ENCODE measurements around the gene TPRA1.

Gene TPRA1

GRCh38 chr3:127555108-127555507 is 35.4 kb downstream of the TPRA1 start:
- DNase-seq, result no peak

- no peak for DNase-seq
These were observed 38.5 kb downstream of the TPRA1 start for GRCh38 chr3:127552038-127552437.

- DNase-seq, result no peak
These were observed 39.4 kb downstream of the TPRA1 start for GRCh38 chr3:127551178-127551577.

DNA sequence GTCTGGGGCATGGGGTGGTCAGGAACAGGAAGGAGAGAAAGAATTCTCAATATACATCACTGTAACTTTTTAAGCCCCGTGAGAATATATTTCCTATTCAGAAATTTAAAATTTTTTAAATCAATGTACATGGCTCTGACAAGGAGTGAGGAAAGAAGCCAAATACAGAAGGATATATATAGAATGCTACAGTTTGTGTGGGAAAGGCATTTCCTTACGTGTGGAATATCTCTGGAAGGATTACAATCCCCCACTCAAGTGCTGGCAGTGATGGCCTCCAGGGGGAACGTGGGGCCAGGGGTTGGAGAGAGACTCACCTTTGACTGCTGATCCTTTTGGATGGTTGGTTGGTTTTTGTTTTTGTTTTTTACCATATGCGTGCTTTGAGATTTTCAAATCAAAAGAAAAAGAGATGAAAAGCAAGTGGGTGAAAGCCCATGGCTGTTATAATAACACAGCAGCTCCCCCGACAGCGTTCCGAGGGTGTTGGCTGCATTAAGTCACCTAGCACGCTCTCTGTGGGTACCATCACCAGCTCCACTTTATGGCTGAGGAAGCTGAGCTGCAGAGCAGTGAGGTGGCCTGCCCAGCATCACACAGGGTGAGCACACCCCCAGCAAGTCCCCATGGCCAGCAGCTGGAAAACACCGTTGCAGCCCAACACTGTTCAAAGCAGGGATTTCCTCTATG is 39.9 kb downstream of the TPRA1 start:
- no peak for DNase-seq

GRCh38 chr3:127549826-127550467 is 40.6 kb downstream of the TPRA1 start:
- no peak for DNase-seq

DNA sequence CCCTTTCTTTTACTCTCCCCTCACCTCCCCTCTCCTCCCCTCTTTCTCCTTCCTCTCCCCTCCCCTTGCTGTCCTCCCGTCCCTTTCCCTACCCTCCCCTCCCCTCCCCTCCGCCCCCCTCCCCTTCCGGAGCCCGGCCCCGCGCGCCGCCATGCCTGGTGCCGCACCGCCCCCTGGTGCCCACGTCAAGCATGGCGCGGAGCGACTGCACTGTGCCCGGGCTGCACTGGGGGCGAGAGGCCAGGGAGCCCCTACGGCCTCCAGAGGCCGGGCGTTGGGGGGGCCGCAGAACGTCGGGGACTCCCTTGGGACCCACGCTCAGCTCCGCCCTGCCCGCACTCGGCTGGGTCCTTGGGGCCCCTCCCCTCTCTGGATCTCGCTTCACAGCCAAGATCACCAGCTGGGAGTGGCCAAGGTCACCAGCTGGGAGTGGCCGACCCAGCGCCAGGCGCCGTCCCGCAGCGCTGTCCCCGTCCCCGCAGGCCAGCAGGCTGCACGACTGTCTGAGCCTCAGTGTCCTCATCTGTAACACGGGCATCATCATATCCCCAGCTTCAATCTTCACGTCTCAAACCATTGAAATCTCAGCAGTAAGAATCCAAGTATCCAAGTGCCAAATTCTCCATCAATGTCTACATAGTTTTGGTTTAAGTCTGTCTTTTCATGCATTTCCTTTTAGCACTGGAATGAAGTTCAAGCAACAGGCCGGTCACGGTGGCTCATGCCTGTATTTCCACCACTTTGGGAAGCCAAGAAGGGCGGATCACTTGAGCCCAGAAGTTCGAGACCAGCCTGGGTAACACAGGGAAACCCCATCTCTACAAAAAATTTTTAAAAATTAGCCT is 42.5 kb downstream of the TPRA1 start:
- no peak for DNase-seq

- no peak for DNase-seq
These were observed 43.4 kb downstream of the TPRA1 start for GRCh38 chr3:127546970-127547733.

DNA sequence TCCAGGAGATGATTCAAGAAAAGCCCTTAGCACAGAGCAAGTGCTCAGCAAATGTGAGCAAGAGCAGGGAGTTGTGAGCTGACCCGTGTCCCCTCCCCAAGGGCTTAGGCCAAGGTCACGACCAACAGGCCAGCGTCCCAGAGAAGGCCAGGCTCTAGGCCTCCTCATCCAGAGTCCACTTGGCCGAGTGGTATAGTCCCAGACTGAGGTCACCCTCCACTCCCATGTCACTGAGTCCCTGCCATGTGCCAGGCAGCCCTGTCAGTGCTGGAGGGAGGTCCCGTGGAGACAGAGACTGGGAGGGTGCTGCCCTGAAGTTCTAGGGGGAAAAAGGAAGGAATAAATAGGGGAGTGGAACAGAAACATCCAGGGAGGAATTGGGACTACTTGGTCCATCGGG is 44.0 kb downstream of the TPRA1 start:
- DNase-seq, result no peak

DNA sequence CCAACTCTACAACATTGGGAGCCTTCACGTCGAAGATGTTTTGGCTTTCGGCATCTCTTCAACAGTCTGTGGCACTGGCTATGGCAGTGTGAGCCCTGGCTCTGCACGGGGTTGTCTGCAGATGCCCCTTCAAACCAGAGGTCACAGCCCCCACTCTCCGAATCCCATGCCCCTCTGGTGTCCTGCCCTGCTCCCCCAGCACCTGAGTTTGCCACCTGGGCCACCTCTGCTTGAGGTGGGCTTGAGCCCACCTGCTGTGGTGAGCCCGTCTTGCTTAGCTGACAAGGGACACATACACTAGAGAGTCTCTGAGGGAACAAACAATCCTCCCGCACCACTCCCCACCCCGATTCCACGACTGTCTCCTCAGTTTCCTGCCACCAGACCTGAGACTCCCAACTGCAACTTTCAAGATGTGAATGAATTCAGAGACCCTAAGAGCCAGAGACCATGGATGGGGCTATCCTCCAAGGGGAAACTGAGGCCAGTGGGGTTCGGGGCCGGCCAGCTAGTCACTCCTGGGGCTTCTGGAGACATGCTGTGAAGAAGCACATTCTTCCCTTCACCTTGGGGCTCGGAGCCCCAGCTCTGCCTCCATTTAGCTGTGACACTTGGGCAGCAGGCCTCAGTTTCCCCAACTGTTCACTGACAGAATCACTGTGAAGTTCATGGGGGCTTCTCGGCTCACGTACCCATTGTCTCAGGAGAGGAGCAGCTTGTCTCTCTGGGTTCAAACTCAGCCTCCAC is 44.6 kb downstream of the TPRA1 start:
- no peak for DNase-seq

GRCh38 chr3:127545216-127545615 is 45.3 kb downstream of the TPRA1 start:
- no peak for DNase-seq

- no peak for DNase-seq
These were observed 45.7 kb downstream of the TPRA1 start for GRCh38 chr3:127544803-127545201.

GRCh38 chr3:127544192-127544802 is 46.2 kb downstream of the TPRA1 start:
- DNase-seq, result peak; percentile 55

DNA sequence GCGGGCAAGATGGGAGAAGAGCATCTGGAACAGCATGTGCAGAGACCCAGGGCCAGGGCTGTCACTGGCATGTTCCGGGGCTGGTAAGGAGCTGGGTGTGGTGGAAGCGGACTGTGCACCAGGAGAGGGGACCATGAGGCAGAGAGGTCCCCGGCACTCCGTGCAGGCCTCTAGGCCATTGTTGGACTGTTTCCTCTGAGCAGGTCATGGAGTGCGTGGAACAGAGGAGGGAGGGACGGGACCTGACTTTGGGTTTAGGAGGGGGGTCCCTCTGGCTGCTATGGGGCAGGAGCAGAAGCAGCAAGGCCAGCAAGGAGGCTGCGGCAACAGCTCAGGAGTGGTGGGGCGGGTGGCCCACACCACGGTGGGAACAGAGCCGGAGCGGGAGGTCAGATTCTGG is 47.1 kb downstream of the TPRA1 start:
- DNase-seq, result no peak

DNA sequence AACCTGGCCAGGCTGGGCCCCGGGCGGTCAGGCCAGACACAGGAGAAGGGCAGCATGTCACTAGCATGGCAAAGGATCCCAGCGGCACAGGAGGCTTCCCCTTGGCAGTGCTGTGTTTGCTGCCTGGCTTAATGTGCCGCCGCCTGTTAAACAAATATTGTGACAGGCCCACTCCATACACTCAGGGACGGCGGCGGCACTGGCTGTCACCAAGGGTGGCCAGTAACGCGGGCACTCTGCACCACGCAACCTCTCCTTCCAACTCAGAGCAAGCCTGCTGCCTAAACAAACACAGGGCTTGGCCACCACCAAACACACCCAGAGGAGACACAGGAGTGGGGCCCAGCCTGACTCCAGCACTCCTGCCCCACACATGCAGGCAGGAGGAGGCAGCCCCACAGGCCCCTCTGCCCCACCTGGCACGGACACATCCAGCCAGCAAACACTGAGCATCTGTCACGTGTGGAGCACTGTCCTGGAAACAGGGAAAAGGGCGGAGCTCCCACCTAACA is 48.0 kb downstream of the TPRA1 start:
- DNase-seq, result peak; percentile 50

DNA sequence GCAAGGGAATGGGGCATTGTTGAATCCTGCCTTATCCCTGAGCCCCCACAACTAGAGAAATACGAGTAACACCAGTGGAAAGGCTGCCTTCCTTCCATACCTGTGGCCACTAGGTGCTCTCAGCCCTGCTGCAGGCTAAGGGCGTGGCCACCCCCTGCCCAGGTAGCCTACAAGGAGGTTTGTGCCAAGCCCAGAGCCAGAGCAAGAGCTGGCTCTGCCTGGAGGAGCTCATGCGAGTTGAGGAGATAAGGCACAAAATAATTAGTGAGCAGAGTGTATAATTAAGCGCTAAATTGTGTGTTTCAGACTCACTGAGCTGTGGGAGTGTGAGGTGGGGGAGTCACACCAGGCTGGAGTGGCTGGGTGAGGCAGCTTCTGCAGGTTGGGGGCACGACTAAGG is 49.2 kb downstream of the TPRA1 start:
- no peak for DNase-seq

GRCh38 chr3:127539366-127540060 is 51.0 kb downstream of the TPRA1 start:
- no peak for DNase-seq

DNA sequence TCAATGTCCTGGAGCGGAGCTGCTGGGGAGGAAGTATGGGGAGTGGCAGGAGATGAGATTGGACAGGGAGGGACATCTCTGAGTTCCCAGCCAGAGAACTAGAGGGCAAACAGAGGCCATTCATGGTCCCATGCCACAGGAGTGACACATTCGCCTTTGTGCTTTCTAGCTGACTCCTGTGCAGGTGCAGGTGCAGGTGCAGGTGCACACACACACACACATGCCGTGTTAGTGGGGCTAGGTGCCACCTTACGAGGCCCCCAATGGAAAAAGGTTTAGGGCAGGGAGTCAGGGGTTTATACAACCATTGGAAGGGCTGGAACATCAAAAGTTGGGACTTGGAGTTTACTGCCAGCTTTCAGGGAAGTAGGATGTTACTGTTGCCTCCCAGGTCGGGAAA is 52.0 kb downstream of the TPRA1 start:
- no peak for DNase-seq

DNA sequence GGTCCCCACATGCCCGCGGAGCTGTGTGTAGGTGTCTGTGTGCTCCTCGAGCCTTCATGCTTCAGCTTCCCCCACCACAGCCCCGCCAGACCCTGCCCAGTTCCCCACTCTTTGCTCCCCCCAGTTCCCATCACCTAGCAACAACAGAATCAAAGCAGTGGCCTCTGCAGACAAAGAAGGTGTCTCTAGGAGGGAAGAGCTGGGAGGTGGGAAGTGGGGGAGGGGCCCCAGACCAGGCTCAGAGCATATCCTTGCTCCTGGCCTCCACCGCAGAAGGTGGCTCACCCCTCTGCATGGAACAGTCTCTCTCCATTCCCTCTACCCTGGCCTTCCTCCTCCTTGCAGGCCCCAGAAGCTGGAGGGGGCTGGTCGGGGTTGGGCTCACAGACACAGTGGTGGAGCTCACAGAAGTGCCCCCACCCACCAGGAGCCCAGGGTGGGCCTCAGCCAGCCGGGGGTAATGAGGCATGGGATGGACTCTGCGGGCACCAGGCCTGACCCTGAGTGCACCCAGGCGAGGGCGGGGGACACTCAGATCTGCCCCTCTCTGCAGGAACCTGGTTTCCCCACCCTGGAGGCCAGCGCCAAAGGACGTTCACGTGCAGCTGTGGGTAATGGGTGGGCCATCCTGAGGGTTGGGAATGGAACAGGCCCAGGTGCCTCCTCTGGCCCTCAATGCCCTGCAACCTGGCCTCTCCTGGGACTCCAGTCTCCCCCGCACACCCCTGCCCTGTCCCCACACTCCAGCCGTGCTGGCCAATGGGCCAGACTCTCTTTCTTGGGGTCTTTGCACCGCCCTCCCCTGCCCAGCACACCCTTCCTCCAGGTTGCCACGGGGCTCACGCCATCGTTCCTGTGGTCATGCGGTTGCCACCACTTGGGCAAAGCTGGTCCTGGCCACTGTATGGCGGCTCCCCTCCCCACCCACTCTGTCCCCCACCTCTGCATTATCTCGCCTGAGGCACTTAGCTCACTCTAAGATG is 53.4 kb downstream of the TPRA1 start:
- no peak for DNase-seq

- DNase-seq, result no peak
These were observed 54.4 kb downstream of the TPRA1 start for GRCh38 chr3:127535901-127536829.

Data from NCI-H2081 treated with DMSO at 0.1 percent for 48 hours (cell line).